ENCODE measurements around the gene SEMA4A.

The SEMA4A gene

GRCh38 chr1:156136970-156137483 lies 16.4 kb upstream of the SEMA4A start:
- no peak for DNase-seq

- no peak for DNase-seq
These were observed 14.9 kb upstream of the SEMA4A start for GRCh38 chr1:156138458-156138867.

- DNase-seq, result no peak
These were observed 12.3 kb upstream of the SEMA4A start for GRCh38 chr1:156140879-156141707.

- DNase-seq, result no peak
These were observed 9.5 kb upstream of the SEMA4A start for GRCh38 chr1:156143765-156144489.

GRCh38 chr1:156144742-156145141 lies 8.6 kb upstream of the SEMA4A start:
- no peak for DNase-seq

- no peak for DNase-seq
These were observed 7.8 kb upstream of the SEMA4A start for GRCh38 chr1:156145650-156146019.

- peak; percentile 15 for DNase-seq
These were observed 7.2 kb upstream of the SEMA4A start for GRCh38 chr1:156146020-156146768.

GRCh38 chr1:156146769-156147405 lies 6.5 kb upstream of the SEMA4A start:
- DNase-seq, result no peak

- no peak for DNase-seq
These were observed 5.2 kb upstream of the SEMA4A start for GRCh38 chr1:156148216-156148615.

- no peak for DNase-seq
These were observed 3.7 kb upstream of the SEMA4A start for GRCh38 chr1:156149374-156150332.

- DNase-seq, result no peak
These were observed 2.9 kb upstream of the SEMA4A start for GRCh38 chr1:156150333-156151011.

- DNase-seq, result no peak
These were observed 2.2 kb upstream of the SEMA4A start for GRCh38 chr1:156151093-156151688.

GRCh38 chr1:156152628-156153027 lies 757 bp upstream of the SEMA4A start:
- DNase-seq, result no peak

GRCh38 chr1:156154317-156154749 lies 948 bp downstream of the SEMA4A start:
- no peak for DNase-seq

GRCh38 chr1:156155756-156156510 lies 2.5 kb downstream of the SEMA4A start:
- no peak for DNase-seq

GRCh38 chr1:156157506-156157905 lies 4.1 kb downstream of the SEMA4A start:
- DNase-seq, result no peak

- DNase-seq, result no peak
These were observed 4.6 kb downstream of the SEMA4A start for GRCh38 chr1:156157966-156158365.

GRCh38 chr1:156160000-156160742 lies 6.8 kb downstream of the SEMA4A start:
- no peak for DNase-seq

GRCh38 chr1:156160743-156161171 lies 7.4 kb downstream of the SEMA4A start:
- DNase-seq, result peak; percentile 30

Measured in activated effector memory CD4-positive, alpha-beta T cell treated with Interleukin-2 at 50 U/mL for 16 hours (primary cell).